ENCODE results near the gene KLHDC8A.
"Not testable (repeated sequence)": the region's sequence is repeated elsewhere in the genome, so short reads cannot be mapped to it uniquely, and the experiment has no call there.

KLHDC8A gene

DNA sequence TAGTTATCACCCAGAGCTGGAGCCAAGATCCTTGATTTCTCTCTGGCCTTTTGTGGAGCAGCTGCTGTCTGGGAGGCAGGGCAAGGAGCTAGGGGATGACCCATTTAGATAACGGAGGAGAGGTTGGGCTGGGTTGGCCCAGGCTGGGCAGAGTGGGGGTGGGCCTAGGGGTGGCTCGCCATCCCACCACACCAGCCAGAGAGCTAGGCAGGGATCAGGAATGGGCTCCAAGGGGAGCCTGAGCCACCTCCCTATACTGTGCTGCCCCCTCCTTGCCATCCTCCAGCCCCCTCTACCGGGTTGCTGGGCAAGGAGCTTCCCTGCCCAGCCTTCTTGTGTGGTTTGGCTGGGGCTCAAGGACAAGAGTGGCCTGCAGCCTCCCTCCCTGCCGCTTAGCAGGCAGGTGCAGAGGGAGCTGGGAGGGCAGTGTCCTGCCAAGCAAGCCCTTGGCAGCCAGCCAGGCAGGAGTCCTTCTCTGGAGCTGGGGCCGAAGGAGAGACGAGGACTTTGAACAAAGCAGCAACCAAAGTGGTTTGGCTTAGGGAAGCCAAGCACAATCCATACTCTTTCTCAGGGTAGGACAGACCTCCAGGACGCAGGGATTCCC, 39.3 kb downstream of the KLHDC8A start:
- FAIRE-seq = no peak

DNA sequence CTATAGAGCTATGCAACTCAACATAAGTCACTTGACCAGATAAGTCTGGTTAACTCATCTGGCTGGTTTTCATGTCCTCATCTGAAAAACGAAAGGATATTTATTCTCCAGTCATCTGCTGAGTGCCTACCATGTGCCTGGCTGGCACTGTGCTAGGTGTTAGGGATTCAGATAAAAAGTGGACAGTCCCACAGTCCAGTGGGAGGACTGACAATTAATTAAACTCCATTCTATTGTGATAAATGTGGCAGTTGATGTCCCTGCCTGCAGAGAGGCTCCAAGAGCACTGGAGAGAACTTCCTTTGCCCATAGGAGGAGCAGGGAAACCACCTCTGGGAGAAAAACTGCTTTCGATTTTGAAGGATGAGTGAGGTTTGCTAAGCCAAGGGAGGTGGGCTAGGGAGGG, 40.6 kb downstream of the KLHDC8A start:
- no peak for FAIRE-seq

- FAIRE-seq = no peak
Measured at GRCh38 chr1:205315008-205315618, 41.6 kb downstream of the KLHDC8A start.

DNA sequence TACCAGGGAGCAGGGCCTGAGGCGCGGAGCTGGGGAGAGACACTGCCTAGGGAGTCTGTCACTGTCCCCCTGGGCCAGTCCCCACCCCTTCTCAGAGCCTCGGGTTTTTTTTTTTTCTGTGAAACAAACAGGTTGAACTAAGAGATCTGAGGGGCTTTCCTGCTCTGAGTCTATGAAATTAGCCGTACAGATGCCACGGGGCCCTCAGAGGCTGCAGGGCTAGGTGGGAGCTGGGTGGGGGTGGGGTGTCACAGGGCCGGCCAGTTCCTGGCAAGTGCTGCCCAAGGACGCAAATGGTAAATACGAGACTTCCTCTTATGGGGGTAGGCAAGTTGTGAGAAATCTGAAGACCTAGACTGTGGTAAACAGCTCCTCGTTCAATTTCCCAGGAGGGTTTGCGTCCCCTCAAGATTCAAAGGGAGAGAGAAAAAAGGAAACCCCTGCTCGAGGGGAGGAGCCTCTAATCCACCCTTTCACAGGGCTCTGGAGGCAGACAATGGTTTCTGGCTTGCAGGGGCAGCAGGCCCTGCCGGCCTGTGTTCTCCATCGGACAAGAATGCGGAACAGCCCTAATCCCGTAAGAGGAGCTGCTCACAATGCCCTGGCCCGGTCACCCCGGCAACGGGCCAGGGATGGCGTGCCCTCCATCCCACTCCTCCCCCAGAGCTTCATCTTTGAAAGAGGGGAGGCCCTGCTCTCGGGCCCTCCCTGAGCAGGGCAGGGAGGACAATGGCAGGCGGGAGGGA, 43.0 kb downstream of the KLHDC8A start:
- FAIRE-seq = peak; percentile 95

GRCh38 chr1:205312866-205313562, 43.7 kb downstream of the KLHDC8A start:
- FAIRE-seq = no peak

DNA sequence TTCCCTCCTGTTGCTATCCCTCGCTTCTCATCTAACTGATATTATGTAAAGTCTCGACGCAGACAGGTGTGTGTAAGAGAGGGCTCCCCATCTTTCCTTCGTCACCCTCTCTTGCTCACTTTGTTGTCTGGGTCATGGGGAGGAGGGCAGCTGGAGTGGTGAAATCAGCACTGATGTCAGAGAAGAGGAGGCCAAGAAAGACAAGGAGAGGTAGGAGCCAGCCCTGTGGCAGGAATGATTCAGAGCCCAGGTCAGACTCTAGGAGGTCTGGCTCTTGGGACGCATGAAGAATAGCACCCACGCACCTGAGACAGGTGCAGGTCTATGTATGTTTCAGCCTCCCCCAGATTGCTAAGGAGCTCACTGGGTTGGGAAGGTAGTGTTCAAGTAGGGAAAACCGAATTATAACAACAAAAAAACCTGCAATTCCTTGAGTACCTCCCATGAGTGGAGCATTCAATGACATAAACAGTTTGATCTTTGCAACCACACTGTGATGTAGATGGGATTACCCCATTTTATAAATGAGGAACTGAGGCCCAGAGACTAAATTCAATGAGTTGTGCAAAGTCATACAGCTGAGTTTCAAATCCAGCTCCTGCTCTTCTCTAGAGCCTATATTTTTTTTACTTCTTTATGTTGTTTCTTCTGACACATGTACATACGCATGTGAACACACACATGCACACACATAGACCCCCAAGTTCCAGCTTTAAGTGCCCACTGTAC, 45.6 kb downstream of the KLHDC8A start:
- FAIRE-seq = no peak

DNA sequence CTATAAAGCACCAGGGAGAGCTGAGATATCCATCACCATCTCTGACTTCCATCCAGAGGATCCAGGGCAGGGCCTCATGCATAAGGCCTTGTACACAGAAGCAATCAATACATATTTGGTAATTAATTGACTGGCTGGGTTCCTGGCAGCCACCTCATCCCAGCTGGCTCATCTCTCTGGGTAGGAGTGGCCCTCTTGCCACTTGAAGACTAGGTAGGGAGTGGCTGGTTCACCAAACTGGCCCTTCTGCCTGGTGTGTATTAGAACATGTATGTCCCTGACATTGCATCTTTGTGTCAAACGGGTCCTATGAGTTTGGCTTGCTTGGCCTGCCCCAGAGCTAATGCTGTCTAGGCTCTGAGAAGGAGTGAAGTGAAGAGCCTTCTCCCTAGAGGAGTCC, 47.0 kb downstream of the KLHDC8A start:
- FAIRE-seq = no peak

GRCh38 chr1:205306929-205307566, 49.7 kb downstream of the KLHDC8A start:
- FAIRE-seq = no peak

GRCh38 chr1:205304695-205305070, 52.0 kb downstream of the KLHDC8A start:
- FAIRE-seq = no peak

GRCh38 chr1:205304046-205304694, 52.6 kb downstream of the KLHDC8A start:
- no peak for FAIRE-seq

- FAIRE-seq = no peak
Measured at GRCh38 chr1:205303247-205303888, 53.4 kb downstream of the KLHDC8A start.

GRCh38 chr1:205301842-205302588, 54.7 kb downstream of the KLHDC8A start:
- FAIRE-seq = peak; percentile 15

GRCh38 chr1:205301205-205301821, 55.4 kb downstream of the KLHDC8A start:
- no peak for FAIRE-seq

DNA sequence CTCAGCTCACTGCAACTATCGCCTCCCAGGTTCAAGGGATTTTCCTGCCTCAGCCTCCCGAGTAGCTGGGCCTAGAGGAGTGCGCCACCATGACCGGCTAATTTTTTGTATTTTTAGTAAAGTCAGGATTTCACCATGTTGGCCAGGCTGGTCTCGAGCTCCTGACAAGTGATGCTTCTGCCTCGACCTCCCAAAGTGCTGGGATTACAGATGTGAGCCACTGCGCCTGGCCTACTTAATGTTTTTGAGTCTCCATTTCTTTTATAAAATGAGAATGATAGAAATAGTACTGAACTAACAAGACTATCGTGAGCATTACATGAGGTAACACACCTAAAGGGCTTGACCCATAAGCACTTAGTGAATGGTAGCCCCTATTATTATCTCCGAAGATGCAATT, 56.6 kb downstream of the KLHDC8A start:
- no peak for FAIRE-seq

GRCh38 chr1:205298191-205298994, 58.3 kb downstream of the KLHDC8A start:
- peak; percentile 72 for FAIRE-seq

GRCh38 chr1:205297546-205298177, 59.1 kb downstream of the KLHDC8A start:
- FAIRE-seq = not testable (repeated sequence)

DNA sequence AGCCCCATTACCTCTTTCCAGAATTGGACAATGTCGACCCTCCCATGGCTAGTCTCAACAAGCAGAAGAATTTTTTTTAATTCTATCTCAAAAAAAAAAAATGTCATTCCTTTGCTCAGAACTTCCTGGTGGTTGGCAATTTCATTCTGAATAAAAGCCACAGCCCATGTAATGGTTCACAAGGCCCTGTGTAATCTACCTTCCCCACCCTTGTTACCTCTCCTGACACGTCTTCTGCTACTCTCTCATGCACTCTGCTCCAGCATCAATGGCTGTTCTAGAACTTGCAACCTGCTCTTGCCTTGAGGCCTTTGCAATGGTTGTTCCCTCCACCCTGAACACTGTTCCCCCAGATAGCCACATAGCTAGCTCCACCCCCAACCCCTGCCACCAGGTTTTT, 60.6 kb downstream of the KLHDC8A start:
- no peak for FAIRE-seq

DNA sequence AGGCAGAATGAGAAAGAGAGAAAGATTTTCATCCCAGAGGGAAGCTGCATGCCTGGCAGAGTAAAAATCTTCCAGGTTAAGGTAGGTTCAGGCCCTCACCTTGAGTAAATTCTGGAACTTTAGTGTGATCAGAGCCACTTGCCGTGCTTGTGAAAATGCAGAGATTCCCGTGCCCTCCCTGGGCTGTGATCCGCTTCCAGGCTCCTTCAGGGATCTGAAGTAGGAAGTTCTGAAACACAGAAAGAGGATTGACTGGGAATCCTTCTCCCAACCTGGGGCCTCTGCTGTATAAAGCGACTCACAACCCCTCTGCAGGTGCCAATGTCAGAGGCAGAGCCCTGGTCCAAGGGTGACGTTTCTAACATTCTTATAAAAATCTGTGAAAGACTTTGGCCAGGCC, 61.8 kb downstream of the KLHDC8A start:
- no peak for FAIRE-seq

Data from TTC549 (cell line).